ENCODE results near the gene CEP63. TPM values are rescaled to one million over a fixed set of nuclear protein-coding genes. Genes with fewer than 3 reads are reported as not detected.

Gene CEP63
- total RNA-seq, 1 donor = 19.4 TPM

DNA sequence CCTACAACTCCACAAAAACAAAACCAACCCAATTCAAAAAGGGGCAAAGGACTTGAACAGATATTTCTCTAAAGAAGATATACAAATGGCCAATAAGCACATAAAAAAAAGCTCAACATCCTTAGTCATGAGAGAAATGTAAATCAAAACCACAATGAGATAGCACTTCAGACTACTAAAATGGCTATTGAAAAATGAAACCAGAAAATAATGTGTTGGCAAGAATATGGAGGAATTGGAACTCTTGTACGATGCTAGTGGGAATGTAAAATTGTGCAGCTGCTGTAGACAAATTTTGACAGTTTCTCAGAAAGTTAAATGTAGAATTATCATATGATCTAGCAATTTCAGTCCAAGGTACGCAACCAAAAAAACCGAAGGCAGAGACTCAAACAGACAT is 136.0 kb downstream of the CEP63 start:
- peak; percentile 81 for DNase-seq (ENCODE audit: low read depth)
- TF ChIP-seq, protein P1, sequence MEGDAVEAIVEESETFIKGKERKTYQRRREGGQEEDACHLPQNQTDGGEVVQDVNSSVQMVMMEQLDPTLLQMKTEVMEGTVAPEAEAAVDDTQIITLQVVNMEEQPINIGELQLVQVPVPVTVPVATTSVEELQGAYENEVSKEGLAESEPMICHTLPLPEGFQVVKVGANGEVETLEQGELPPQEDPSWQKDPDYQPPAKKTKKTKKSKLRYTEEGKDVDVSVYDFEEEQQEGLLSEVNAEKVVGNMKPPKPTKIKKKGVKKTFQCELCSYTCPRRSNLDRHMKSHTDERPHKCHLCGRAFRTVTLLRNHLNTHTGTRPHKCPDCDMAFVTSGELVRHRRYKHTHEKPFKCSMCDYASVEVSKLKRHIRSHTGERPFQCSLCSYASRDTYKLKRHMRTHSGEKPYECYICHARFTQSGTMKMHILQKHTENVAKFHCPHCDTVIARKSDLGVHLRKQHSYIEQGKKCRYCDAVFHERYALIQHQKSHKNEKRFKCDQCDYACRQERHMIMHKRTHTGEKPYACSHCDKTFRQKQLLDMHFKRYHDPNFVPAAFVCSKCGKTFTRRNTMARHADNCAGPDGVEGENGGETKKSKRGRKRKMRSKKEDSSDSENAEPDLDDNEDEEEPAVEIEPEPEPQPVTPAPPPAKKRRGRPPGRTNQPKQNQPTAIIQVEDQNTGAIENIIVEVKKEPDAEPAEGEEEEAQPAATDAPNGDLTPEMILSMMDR (IDR thresholded peaks at IDR 0.05; ENCODE audit: insufficient read depth, low read length) = no peak
- no peak overlapping the region for H3K4me3 ChIP-seq (ENCODE audit: low read depth, low read length)

DNA sequence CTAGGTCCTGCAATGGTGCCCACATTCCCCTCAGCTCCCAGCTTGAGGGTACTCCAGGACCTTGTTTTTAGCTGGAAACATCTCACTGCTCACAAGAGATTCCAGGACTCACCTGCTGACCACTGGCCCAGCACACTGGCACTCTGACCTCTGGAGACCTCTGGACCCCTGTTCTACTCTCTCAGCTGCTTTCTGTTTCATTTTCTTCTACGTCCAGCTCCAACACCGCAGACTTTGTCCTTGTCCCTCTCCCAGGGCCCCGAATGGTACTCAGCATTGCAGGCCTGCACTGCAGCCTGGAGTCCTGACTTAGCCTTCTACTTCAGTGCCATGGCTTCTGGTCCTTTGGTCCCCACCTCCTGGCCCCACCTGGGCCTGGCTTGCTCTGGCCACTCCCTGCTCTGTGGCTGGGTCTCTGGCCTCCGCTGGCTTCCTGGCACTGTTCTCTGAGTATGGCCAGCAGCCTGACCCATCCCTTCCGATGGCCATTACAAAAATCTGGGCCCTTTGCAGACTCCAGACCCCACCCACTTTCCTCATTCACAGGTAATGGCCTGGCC is 137.0 kb downstream of the CEP63 start:
- no peak overlapping the region for H3K4me3 ChIP-seq (ENCODE audit: low read depth, low read length)
- no peak for DNase-seq (ENCODE audit: low read depth)
- TF ChIP-seq, protein P1 (IDR thresholded peaks at IDR 0.05; ENCODE audit: insufficient read depth, low read length) = no peak

DNA sequence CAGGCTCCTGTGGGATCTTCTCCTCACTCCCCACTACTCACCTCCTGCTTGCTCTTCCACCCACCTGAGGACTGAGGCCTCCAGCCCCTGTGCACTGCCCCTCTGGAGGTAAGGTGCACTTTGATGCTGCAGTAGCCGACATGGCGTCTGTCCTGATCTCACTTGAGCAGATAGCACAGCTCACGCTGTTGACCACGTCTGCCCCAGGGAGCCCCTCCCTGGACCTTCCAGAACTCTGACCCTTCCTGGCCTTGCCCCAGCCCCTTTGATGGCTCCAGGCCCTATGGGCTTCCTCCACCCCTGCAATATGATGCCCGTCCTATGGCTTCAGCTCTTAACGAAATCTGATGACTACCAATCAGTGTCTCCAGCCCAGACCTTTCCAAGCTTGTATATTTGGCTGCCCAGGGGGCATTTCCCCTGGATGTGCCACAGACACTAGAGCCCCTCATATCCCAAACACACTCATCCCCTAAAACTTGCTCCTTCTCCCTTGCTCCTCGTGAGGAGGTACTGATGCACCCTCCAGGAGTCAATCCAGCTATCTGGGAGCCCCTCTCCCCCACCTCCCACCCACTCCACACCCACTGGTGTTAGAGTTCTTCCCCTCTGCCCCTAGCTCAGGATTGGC is 137.9 kb downstream of the CEP63 start:
- no peak for DNase-seq (ENCODE audit: low read depth)
- H3K4me3 ChIP-seq (ENCODE audit: low read depth, low read length) = no peak overlapping the region
- TF ChIP-seq, protein P1 (IDR thresholded peaks at IDR 0.05; ENCODE audit: insufficient read depth, low read length) = no peak

Other genes with a start within 250 kb of the CEP63 start
- 36.5 and 87.2 TPM in 2 replicates for gene RYK, start 235.2 kb upstream of the CEP63 start, total RNA-seq (ENCODE audit: low replicate concordance)
- gene AMOTL2, start 111.6 kb upstream of the CEP63 start, total RNA-seq (ENCODE audit: low replicate concordance) = 65.0 and 75.7 TPM in 2 replicates
- 123 and 137 TPM in 2 replicates for gene ANAPC13, start 72 bp upstream of the CEP63 start, total RNA-seq (ENCODE audit: low replicate concordance)
- 1.6 and 10.5 TPM in 2 replicates for gene KY, start 165.0 kb downstream of the CEP63 start, total RNA-seq (ENCODE audit: low replicate concordance)

Measured in fibroblast of the aortic adventitia (primary cell).